Parathyroid adenoma (tissue), 2 donors: ENCODE results near the gene TRAPPC11.

Source experiments
- H2AFZ ChIP-seq: fragments of 300-600 bp; sonication (generic); one replicate; pipeline ENCODE4 v1.7.0; 2017; ENCODE audit warnings: antibody characterized with exemption, mild to moderate bottlenecking
- H3K27ac ChIP-seq: fragments of 300-600 bp; sonication (generic); one replicate; pipeline ENCODE4 v1.7.0; 2017
- H3K27me3 ChIP-seq: fragments of 300-600 bp; sonication (generic); one replicate; pipeline ENCODE4 v1.7.0; 2017; ENCODE audit warnings: low read length; ENCODE audit not compliant: control insufficient read depth, insufficient read depth
- H3K36me3 ChIP-seq: fragments of 300-600 bp; sonication (generic); one replicate; pipeline ENCODE4 v1.7.0; 2017; ENCODE audit warnings: low read length; ENCODE audit not compliant: control insufficient read depth, insufficient read depth
- H3K4me1 ChIP-seq: fragments of 300-600 bp; sonication (generic); one replicate; pipeline ENCODE4 v1.7.0; 2017; ENCODE audit warnings: control low read depth
- H3K4me2 ChIP-seq: fragments of 300-600 bp; sonication (generic); one replicate; pipeline ENCODE4 v1.7.0; 2017; ENCODE audit warnings: low read length
- H3K4me3 ChIP-seq: fragments of 300-600 bp; sonication (generic); one replicate; pipeline ENCODE4 v1.7.0; 2017; ENCODE audit warnings: low read depth, low read length
- H3K79me2 ChIP-seq: fragments of 300-600 bp; sonication (generic); one replicate; pipeline ENCODE4 v1.7.0; 2017; ENCODE audit warnings: control low read depth
- H3K9ac ChIP-seq: fragments of 300-600 bp; sonication (generic); one replicate; pipeline ENCODE4 v1.7.0; 2017; ENCODE audit warnings: mild to moderate bottlenecking
- H3K9me3 ChIP-seq: fragments of 300-600 bp; sonication (generic); one replicate; pipeline ENCODE4 v1.7.0; 2017; ENCODE audit warnings: low read length; ENCODE audit not compliant: control insufficient read depth
- CTCF ChIP-seq: fragments of 300-600 bp; sonication (generic); IDR thresholded peaks from one replicate; pipeline ENCODE4 v1.7.0; 2017; ENCODE audit warnings: antibody characterized with exemption, mild to moderate bottlenecking
- donor health status: primary hyperparathyroidism.

TRAPPC11 gene

GRCh38 chr4:183670960-183671555, 12.0 kb downstream of the TRAPPC11 start:
- no peak overlapping the region for H2AFZ ChIP-seq
- no peak for TF ChIP-seq CTCF
- no peaks in the 10 kb centered on the region for H3K36me3 ChIP-seq
- no peak overlapping the region for H3K4me3 ChIP-seq
- no peaks in the 10 kb centered on the region for H3K9me3 ChIP-seq
- no peak overlapping the region for H3K9ac ChIP-seq
- H3K27ac ChIP-seq, result no peak overlapping the region
- no peaks in the 10 kb centered on the region for H3K79me2 ChIP-seq
- no peak overlapping the region for H3K4me2 ChIP-seq
- no peaks in the 10 kb centered on the region for H3K27me3 ChIP-seq
- H3K4me1 ChIP-seq, result no peaks in the 10 kb centered on the region

GRCh38 chr4:183674153-183674552, 15.1 kb downstream of the TRAPPC11 start:
- no peaks in the 10 kb centered on the region for H3K9me3 ChIP-seq
- H3K27ac ChIP-seq, result no peak overlapping the region
- no peaks in the 10 kb centered on the region for H3K4me1 ChIP-seq
- no peaks in the 10 kb centered on the region for H3K27me3 ChIP-seq
- no peaks in the 10 kb centered on the region for H3K79me2 ChIP-seq
- no peak overlapping the region for H3K9ac ChIP-seq
- no peak overlapping the region for H3K4me2 ChIP-seq
- no peak for TF ChIP-seq CTCF
- no peak overlapping the region for H3K4me3 ChIP-seq
- no peak overlapping the region for H2AFZ ChIP-seq
- no peaks in the 10 kb centered on the region for H3K36me3 ChIP-seq

GRCh38 chr4:183675625-183676024, 16.5 kb downstream of the TRAPPC11 start:
- Histone ChIP-seq H3K27me3 (no peaks in the 10 kb centered on the region), H3K36me3 (no peaks in the 10 kb centered on the region), H2AFZ (no peak overlapping the region), H3K27ac (no peak overlapping the region), H3K79me2 (no peaks in the 10 kb centered on the region), H3K9ac (no peak overlapping the region), H3K4me1 (no peaks in the 10 kb centered on the region), H3K4me3 (no peak overlapping the region), H3K9me3 (no peaks in the 10 kb centered on the region), H3K4me2 (no peak overlapping the region)
- TF ChIP-seq CTCF, result no peak

GRCh38 chr4:183681119-183681518, 22.0 kb downstream of the TRAPPC11 start:
- Histone ChIP-seq H3K27ac (no peak overlapping the region), H3K4me2 (no peak overlapping the region), H3K9me3 (no peaks in the 10 kb centered on the region), H3K79me2 (no peaks in the 10 kb centered on the region), H3K4me1 (no peaks in the 10 kb centered on the region), H3K4me3 (no peak overlapping the region), H2AFZ (no peak overlapping the region), H3K9ac (no peak overlapping the region), H3K36me3 (no peaks in the 10 kb centered on the region), H3K27me3 (no peaks in the 10 kb centered on the region)
- TF ChIP-seq CTCF, result no peak

GRCh38 chr4:183686461-183686860, 27.4 kb downstream of the TRAPPC11 start:
- H3K27me3 ChIP-seq, result no peaks in the 10 kb centered on the region
- H3K79me2 ChIP-seq, result no peaks in the 10 kb centered on the region
- H2AFZ ChIP-seq, result no peak overlapping the region
- H3K9me3 ChIP-seq, result no peaks in the 10 kb centered on the region
- no peak overlapping the region for H3K9ac ChIP-seq
- no peak overlapping the region for H3K27ac ChIP-seq
- H3K4me3 ChIP-seq, result no peak overlapping the region
- TF ChIP-seq CTCF, result no peak
- no peak overlapping the region for H3K4me2 ChIP-seq
- H3K4me1 ChIP-seq, result no peaks in the 10 kb centered on the region
- H3K36me3 ChIP-seq, result no peaks in the 10 kb centered on the region
